ENCODE results near the gene CCDC7.
"Not testable (repeated sequence)": the region's sequence is repeated elsewhere in the genome, so short reads cannot be mapped to it uniquely, and the experiment has no call there.

The CCDC7 gene

GRCh38 chr10:32489901-32490300 lies 44.0 kb downstream of the CCDC7 start:
- Mint-ChIP-seq H3K27me3 (ENCODE audit: low read depth) (no peaks in the 10 kb centered on the region), H3K27ac (no peak overlapping the region), H3K4me3 (no peak overlapping the region), H3K4me1 (no peaks in the 10 kb centered on the region), H3K9me3 (peaks cover 45% of the 10 kb centered on the region), H3K36me3 (ENCODE audit: low read depth) (peaks cover 40% of the 10 kb centered on the region)
- TF ChIP-seq CTCF (IDR thresholded peaks at IDR 0.05; ENCODE audit: unreplicated experiment in 3 of 3): no peak

GRCh38 chr10:32494562-32494961 lies 48.6 kb downstream of the CCDC7 start:
- Mint-ChIP-seq H3K9me3 (peaks cover 49% of the 10 kb centered on the region), H3K36me3 (ENCODE audit: low read depth) (peaks cover 22% of the 10 kb centered on the region)
- H3K27me3 Mint-ChIP-seq (ENCODE audit: low read depth); H3K4me1 Mint-ChIP-seq; H3K27ac Mint-ChIP-seq; H3K4me3 Mint-ChIP-seq: not testable (repeated sequence)

- not testable (repeated sequence) for H3K27ac Mint-ChIP-seq; H3K27me3 Mint-ChIP-seq (ENCODE audit: low read depth); H3K4me3 Mint-ChIP-seq; H3K4me1 Mint-ChIP-seq
- Mint-ChIP-seq H3K9me3 (peaks cover 68% of the 10 kb centered on the region), H3K36me3 (ENCODE audit: low read depth) (peaks cover 52% of the 10 kb centered on the region)
These were observed 54.2 kb downstream of the CCDC7 start for GRCh38 chr10:32500136-32500535.

GRCh38 chr10:32501906-32502305 lies 56.0 kb downstream of the CCDC7 start:
- TF ChIP-seq CTCF (IDR thresholded peaks at IDR 0.05; ENCODE audit: unreplicated experiment in 3 of 3): no peak
- Mint-ChIP-seq H3K27ac (no peak overlapping the region), H3K9me3 (peaks cover 64% of the 10 kb centered on the region)

GRCh38 chr10:32505762-32506420 lies 60.0 kb downstream of the CCDC7 start:
- Mint-ChIP-seq H3K9me3 (peaks cover 54% of the 10 kb centered on the region), H3K36me3 (ENCODE audit: low read depth) (peaks cover 60% of the 10 kb centered on the region)
- H3K27me3 Mint-ChIP-seq (ENCODE audit: low read depth); H3K4me1 Mint-ChIP-seq; H3K4me3 Mint-ChIP-seq; H3K27ac Mint-ChIP-seq: not testable (repeated sequence)

More at GRCh38 chr10:32501906-32502305, 56.0 kb downstream of the CCDC7 start:
- Mint-ChIP-seq H3K27me3 (ENCODE audit: low read depth) (no peaks in the 10 kb centered on the region), H3K4me3 (no peak overlapping the region), H3K36me3 (ENCODE audit: low read depth) (peaks cover 55% of the 10 kb centered on the region), H3K4me1 (no peaks in the 10 kb centered on the region)

GRCh38 chr10:32511599-32511998 lies 65.7 kb downstream of the CCDC7 start:
- no peak for TF ChIP-seq CTCF (IDR thresholded peaks at IDR 0.05; ENCODE audit: unreplicated experiment in 3 of 3)
- H3K27me3 Mint-ChIP-seq (ENCODE audit: low read depth): no peaks in the 10 kb centered on the region
- H3K36me3 Mint-ChIP-seq (ENCODE audit: low read depth): peaks cover 20% of the 10 kb centered on the region
- no peak overlapping the region for H3K4me3 Mint-ChIP-seq
- no peaks in the 10 kb centered on the region for H3K4me1 Mint-ChIP-seq
- H3K27ac Mint-ChIP-seq: no peak overlapping the region
- peaks cover 19% of the 10 kb centered on the region for H3K9me3 Mint-ChIP-seq

GRCh38 chr10:32516567-32517495 lies 70.9 kb downstream of the CCDC7 start:
- Mint-ChIP-seq H3K27ac (no peak overlapping the region), H3K27me3 (ENCODE audit: low read depth) (no peaks in the 10 kb centered on the region), H3K36me3 (ENCODE audit: low read depth) (no peaks in the 10 kb centered on the region), H3K4me3 (no peak overlapping the region), H3K4me1 (no peaks in the 10 kb centered on the region), H3K9me3 (peaks cover 21% of the 10 kb centered on the region)
- TF ChIP-seq CTCF (IDR thresholded peaks at IDR 0.05; ENCODE audit: unreplicated experiment in 3 of 3): no peak
